Neural cell (in vitro differentiated cells): ENCODE measurements around the gene ZNF154.

ENCODE experiments used
- EP300 ChIP-seq: fragments of 450-650 bp; conservative IDR thresholded peaks from 2 replicates; pipeline ENCODE4 v1.6.1; 2014; ENCODE audit warnings: antibody characterized with exemption, mild to moderate bottlenecking, moderate library complexity; ENCODE audit not compliant: poor library complexity, severe bottlenecking
- POLR2AphosphoS5 ChIP-seq: IDR thresholded peaks from 2 replicates; pipeline ENCODE4 v1.6.1; 2012
- RAD21 ChIP-seq: fragments of 450-650 bp; conservative IDR thresholded peaks from 2 replicates; pipeline ENCODE4 v1.6.1; 2014; ENCODE audit warnings: antibody characterized with exemption, mild to moderate bottlenecking, moderate library complexity
- REST ChIP-seq: IDR thresholded peaks from 2 replicates; pipeline ENCODE4 v1.6.1; 2012; ENCODE audit warnings: borderline replicate concordance
- TF ChIP-seq, protein P1 (sequence below): fragments of 450-650 bp; IDR thresholded peaks from 2 replicates; pipeline ENCODE4 v1.5.1; 2014; ENCODE audit warnings: antibody characterized with exemption, mild to moderate bottlenecking, moderate library complexity; ENCODE audit not compliant: poor library complexity, severe bottlenecking

DNA sequence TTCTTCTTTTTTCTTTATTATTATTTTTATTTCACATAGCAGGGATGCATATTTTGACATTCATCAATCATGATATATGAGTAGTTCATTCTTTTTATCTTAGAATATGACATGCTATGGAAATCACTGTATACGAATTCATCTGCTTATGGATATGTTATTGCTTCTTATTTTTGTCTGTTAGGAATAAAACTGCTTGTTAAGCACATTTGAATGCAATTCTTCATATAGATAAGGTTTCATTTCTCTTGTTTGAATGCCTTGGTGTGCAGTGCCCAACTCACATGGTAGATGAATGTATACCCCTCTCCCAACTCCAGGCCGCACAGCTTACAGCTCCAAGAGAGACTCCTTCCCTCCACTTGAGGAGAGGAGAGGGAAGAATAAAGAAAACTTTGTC is 48.9 kb upstream of the ZNF154 start:
- TF ChIP-seq, protein P1, sequence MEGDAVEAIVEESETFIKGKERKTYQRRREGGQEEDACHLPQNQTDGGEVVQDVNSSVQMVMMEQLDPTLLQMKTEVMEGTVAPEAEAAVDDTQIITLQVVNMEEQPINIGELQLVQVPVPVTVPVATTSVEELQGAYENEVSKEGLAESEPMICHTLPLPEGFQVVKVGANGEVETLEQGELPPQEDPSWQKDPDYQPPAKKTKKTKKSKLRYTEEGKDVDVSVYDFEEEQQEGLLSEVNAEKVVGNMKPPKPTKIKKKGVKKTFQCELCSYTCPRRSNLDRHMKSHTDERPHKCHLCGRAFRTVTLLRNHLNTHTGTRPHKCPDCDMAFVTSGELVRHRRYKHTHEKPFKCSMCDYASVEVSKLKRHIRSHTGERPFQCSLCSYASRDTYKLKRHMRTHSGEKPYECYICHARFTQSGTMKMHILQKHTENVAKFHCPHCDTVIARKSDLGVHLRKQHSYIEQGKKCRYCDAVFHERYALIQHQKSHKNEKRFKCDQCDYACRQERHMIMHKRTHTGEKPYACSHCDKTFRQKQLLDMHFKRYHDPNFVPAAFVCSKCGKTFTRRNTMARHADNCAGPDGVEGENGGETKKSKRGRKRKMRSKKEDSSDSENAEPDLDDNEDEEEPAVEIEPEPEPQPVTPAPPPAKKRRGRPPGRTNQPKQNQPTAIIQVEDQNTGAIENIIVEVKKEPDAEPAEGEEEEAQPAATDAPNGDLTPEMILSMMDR = no peak
- TF ChIP-seq RAD21 (no peak), EP300 (no peak), POLR2AphosphoS5 (no peak), REST (no peak)
